Muscle layer of duodenum (tissue), 2 donors: ENCODE measurements around the gene IKZF1.

Experiments used
- H3K27ac ChIP-seq: one replicate; pipeline ENCODE4 v1.7.0; 2013; ENCODE audit warnings: mild to moderate bottlenecking, low read length
- H3K27me3 ChIP-seq: one replicate; pipeline ENCODE4 v1.7.0; 2013; ENCODE audit warnings: low read depth, mild to moderate bottlenecking, control low read depth, low read length
- H3K36me3 ChIP-seq, 2 donors: one replicate each; pipeline ENCODE4 v1.7.0; 2013; ENCODE audit warnings: low read length in 2 of 2, control low read depth in 1 of 2, mild to moderate bottlenecking in 1 of 2; ENCODE audit not compliant: insufficient read depth in 2 of 2, control insufficient read depth in 1 of 2
- H3K4me1 ChIP-seq, 2 donors: one replicate each; pipeline ENCODE4 v1.7.0; 2013; ENCODE audit warnings: low read length in 2 of 2, mild to moderate bottlenecking in 2 of 2, control low read depth in 1 of 2, moderate library complexity in 1 of 2; ENCODE audit not compliant: insufficient read depth in 2 of 2, control insufficient read depth in 1 of 2
- H3K4me3 ChIP-seq, 2 donors: one replicate each; pipeline ENCODE4 v1.7.0; 2013; ENCODE audit warnings: low read length in 2 of 2, low read depth in 1 of 2, mild to moderate bottlenecking in 1 of 2
- H3K9me3 ChIP-seq, 2 donors: one replicate each; pipeline ENCODE4 v1.7.0; 2013; ENCODE audit warnings: low read length in 2 of 2, control low read depth in 1 of 2, mild to moderate bottlenecking in 1 of 2; ENCODE audit not compliant: control insufficient read depth in 1 of 2
- donor health status: healthy.

IKZF1 gene

GRCh38 chr7:50270531-50271018 is 33.9 kb upstream of the IKZF1 start:
- no peaks in the 10 kb centered on the region for H3K9me3 ChIP-seq
- no peak overlapping the region for H3K4me3 ChIP-seq
- H3K4me1 ChIP-seq, result no peaks in the 10 kb centered on the region
- H3K27me3 ChIP-seq, result no peaks in the 10 kb centered on the region
- no peaks in the 10 kb centered on the region for H3K36me3 ChIP-seq
- H3K27ac ChIP-seq, result no peak overlapping the region

GRCh38 chr7:50272808-50273207 is 31.7 kb upstream of the IKZF1 start:
- no peaks in the 10 kb centered on the region for H3K4me1 ChIP-seq
- no peaks in the 10 kb centered on the region for H3K27me3 ChIP-seq
- H3K9me3 ChIP-seq, result no peaks in the 10 kb centered on the region
- H3K36me3 ChIP-seq, result no peaks in the 10 kb centered on the region
- H3K4me3 ChIP-seq, result no peak overlapping the region
- no peak overlapping the region for H3K27ac ChIP-seq

GRCh38 chr7:50273301-50273700 is 31.2 kb upstream of the IKZF1 start:
- no peaks in the 10 kb centered on the region for H3K27me3 ChIP-seq
- H3K4me3 ChIP-seq, result no peak overlapping the region
- H3K4me1 ChIP-seq, result no peaks in the 10 kb centered on the region
- H3K9me3 ChIP-seq, result no peaks in the 10 kb centered on the region
- no peaks in the 10 kb centered on the region for H3K36me3 ChIP-seq
- no peak overlapping the region for H3K27ac ChIP-seq

- Histone ChIP-seq H3K27me3 (no peaks in the 10 kb centered on the region), H3K36me3 (no peaks in the 10 kb centered on the region), H3K4me1 (no peaks in the 10 kb centered on the region), H3K27ac (no peak overlapping the region), H3K4me3 (no peak overlapping the region), H3K9me3 (no peaks in the 10 kb centered on the region)
These were observed 30.6 kb upstream of the IKZF1 start for GRCh38 chr7:50273870-50274269.

GRCh38 chr7:50274361-50274760 is 30.2 kb upstream of the IKZF1 start:
- H3K27ac ChIP-seq, result no peak overlapping the region
- H3K4me3 ChIP-seq, result no peak overlapping the region
- no peaks in the 10 kb centered on the region for H3K36me3 ChIP-seq
- no peaks in the 10 kb centered on the region for H3K4me1 ChIP-seq
- H3K27me3 ChIP-seq, result no peaks in the 10 kb centered on the region
- no peaks in the 10 kb centered on the region for H3K9me3 ChIP-seq

- no peaks in the 10 kb centered on the region for H3K9me3 ChIP-seq
- H3K27ac ChIP-seq, result no peak overlapping the region
- no peaks in the 10 kb centered on the region for H3K4me1 ChIP-seq
- H3K36me3 ChIP-seq, result no peaks in the 10 kb centered on the region
- H3K27me3 ChIP-seq, result no peaks in the 10 kb centered on the region
- H3K4me3 ChIP-seq, result no peak overlapping the region
These were observed 29.1 kb upstream of the IKZF1 start for GRCh38 chr7:50275430-50275829.

- Histone ChIP-seq H3K27me3 (no peaks in the 10 kb centered on the region), H3K9me3 (no peaks in the 10 kb centered on the region), H3K27ac (no peak overlapping the region), H3K4me3 (no peak overlapping the region), H3K36me3 (no peaks in the 10 kb centered on the region), H3K4me1 (no peaks in the 10 kb centered on the region)
These were observed 28.0 kb upstream of the IKZF1 start for GRCh38 chr7:50276483-50276882.

GRCh38 chr7:50278120-50278519 is 26.4 kb upstream of the IKZF1 start:
- Histone ChIP-seq H3K4me3 (no peak overlapping the region), H3K9me3 (no peaks in the 10 kb centered on the region), H3K4me1 (no peaks in the 10 kb centered on the region), H3K27me3 (no peaks in the 10 kb centered on the region), H3K27ac (no peak overlapping the region), H3K36me3 (no peaks in the 10 kb centered on the region)

GRCh38 chr7:50281680-50282445 is 22.7 kb upstream of the IKZF1 start:
- no peaks in the 10 kb centered on the region for H3K36me3 ChIP-seq
- no peaks in the 10 kb centered on the region for H3K27me3 ChIP-seq
- H3K27ac ChIP-seq, result no peak overlapping the region
- no peak overlapping the region for H3K4me3 ChIP-seq
- peaks cover 0 to 4% of the 10 kb centered on the region in 2 donors for H3K4me1 ChIP-seq
- no peaks in the 10 kb centered on the region for H3K9me3 ChIP-seq

GRCh38 chr7:50282813-50283605 is 21.5 kb upstream of the IKZF1 start:
- Histone ChIP-seq H3K36me3 (no peaks in the 10 kb centered on the region), H3K9me3 (no peaks in the 10 kb centered on the region), H3K4me1 (peaks cover 0 to 4% of the 10 kb centered on the region in 2 donors), H3K27me3 (no peaks in the 10 kb centered on the region), H3K4me3 (no peak overlapping the region), H3K27ac (peak overlapping the region; percentile 6)

- peaks cover 0 to 4% of the 10 kb centered on the region in 2 donors for H3K4me1 ChIP-seq
- no peak overlapping the region for H3K4me3 ChIP-seq
- H3K27ac ChIP-seq, result no peak overlapping the region
- no peaks in the 10 kb centered on the region for H3K27me3 ChIP-seq
- H3K36me3 ChIP-seq, result no peaks in the 10 kb centered on the region
- no peaks in the 10 kb centered on the region for H3K9me3 ChIP-seq
These were observed 20.8 kb upstream of the IKZF1 start for GRCh38 chr7:50283731-50284130.
